NCI-H524 treated with DMSO at 0.1 percent for 48 hours (cell line): ENCODE data around the gene TMEM134.
"Not testable (repeated sequence)": the region's sequence is repeated elsewhere in the genome, so short reads cannot be mapped to it uniquely, and the experiment has no call there.

Experiments
- DNase-seq: peaks from one replicate; lab custom pipeline; 2025; lab: John Stamatoyannopoulos, UW

The TMEM134 gene

DNA sequence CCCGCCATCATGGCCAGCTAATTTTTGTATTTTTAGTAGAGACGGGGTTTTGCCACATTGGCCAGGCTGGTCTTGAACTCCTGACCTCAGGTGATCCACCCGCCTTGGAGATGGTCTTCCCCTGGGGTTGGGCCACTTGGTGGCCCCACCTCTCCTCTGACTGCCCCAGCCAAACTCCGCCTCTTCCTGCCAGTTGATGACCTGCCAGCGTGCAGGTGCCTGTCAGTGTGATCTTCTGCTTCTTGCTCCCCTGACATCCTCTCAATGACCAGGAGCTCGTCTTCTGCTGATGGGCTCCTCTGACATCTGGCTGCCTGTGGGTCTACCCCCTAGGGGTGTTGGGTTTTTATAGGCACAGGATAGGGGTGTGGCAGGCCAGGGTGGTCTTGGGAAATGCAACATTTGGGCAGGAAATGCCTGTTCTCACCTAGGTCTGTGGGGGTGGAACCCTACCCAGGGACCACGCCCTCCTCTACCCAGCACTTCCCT, 16.9 kb upstream of the TMEM134 start:
- not testable (repeated sequence) for DNase-seq

DNA sequence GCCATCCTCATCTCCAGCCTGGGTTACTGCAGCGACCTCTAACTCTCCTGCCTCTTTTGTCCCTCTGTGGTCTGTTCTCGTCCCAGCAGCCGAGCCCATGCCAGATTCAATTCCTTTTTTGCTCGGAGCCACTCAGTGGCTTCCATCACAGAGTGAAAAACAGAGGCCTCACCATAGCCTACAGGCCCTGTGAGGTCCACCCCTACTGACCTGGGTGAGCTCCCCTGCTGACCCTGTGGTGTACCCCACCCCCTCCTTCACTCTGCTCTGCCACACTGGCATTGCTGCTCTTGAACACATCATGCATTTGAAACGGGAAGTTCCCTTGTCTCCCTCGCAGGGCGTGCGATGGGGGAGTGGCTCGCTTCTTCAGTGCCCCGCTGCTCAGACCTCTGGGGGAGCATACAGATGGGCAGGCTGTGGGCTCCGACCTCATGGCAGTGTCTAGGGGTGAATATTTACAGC, 15.8 kb upstream of the TMEM134 start:
- DNase-seq = no peak

DNA sequence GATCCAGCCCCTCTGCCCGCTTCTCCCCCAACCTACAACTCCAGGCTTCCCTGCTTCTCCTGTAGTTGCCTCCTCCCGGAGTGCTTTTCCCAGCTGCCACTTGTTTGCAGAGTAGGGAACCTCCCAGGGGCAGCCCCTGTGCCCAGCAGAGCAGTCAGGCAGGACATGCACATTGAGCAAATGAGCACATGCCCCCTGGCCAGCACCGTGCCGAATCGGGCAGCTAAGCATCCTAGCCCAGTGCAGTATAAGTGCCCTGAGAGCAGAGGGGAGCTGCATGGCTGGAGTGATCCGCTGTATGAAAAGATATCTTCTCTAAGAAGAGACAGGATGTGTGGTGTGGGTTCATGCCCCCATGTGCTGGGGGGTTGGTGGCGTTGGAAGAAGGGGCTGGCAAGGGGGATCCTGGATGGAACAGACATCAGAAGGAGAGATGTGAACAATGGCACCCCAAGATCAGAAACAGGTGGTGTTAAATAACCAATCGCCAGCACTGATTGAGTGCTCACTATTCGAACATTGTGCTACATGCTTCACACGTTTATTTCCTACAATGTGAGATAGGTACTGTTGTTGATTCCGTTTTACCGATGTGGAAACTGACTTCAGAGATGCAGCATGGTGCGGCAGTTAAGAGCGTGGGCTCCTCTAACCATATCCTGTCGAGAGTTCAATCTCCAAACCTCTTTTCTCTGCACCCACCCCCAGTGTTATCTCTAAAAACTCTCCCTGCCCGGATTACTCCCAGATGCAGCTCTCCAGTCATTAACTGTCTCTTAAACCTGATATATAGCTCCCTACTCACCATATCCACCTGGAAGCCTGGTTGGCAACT, 15.0 kb upstream of the TMEM134 start:
- no peak for DNase-seq

DNA sequence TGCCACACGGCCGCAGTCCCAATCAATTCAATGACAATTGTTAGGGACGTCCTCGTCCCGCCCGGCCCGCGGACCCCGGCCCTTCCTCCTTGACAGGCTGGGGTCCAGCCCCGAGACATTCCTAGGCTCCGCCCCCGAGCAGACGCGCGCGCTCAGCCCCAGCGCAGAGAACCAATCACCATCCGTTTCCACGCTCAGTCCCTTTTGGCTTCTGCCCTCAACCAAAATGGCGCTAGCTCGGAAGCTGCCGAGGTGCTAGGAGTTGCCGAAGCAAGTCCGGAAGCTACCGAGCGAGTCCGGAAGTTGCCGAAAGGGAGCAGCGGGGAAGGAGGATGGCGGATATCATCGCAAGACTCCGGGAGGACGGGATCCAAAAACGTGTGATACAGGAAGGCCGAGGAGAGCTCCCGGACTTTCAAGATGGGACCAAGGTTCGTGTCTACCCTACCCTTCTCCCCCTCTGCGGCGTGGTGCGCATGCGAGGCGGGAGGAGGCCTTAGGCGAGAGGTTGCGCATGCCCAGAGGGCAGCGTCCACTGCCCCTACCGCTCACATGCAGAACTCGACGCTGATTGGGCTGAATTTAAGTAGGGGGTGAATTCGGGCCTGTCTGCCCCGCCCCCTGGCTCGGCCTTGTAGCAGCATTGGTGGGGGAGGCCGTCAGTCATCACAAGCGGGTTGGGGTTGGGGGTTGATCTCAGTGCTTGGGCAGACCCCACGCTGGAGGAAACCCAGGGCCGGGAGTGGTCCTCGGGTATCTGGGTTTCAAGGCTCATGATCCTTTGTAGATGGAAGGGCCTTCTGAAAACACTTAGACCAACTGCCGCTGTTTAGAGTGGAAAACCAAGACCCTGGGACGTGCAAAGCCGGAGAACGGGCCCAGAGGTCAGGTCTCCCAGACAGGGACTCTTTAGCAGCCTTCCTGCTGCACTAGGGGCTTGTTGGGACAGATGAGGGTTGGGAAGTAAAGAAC, 14.1 kb upstream of the TMEM134 start, which contains the start of gene AIP:
TSS of gene AIP (plus strand) at position 200 of the 972 bp plus-strand sequence. CDS start at position 333, 133 bp downstream.
- peak; percentile 72 for DNase-seq

DNA sequence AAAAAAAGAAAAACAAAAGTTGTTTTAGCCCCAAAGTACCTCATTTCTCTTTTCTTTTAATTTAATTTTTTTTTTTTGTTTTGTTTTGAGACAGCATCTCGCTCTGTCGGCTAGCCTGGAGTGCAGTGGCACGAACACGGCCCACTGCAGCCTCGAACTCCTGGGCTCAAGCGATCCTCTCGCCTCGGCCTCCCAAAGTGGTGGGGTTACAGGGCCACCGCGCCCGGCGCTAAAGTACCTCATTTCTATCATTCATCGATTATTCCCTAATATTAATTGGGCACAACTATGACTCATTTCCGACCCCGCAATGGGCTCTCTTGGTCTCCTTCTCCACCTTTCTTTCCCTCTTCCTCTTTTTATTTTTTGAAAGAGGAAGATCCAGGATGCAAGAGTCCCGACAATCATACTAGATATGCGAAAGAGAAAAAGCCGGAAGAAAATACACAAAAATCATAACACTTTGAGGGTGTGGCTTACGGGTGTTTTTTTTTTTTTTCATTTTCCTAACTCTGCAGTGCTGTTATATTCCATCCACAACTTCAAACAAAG, 13.3 kb upstream of the TMEM134 start:
- DNase-seq = no peak

DNA sequence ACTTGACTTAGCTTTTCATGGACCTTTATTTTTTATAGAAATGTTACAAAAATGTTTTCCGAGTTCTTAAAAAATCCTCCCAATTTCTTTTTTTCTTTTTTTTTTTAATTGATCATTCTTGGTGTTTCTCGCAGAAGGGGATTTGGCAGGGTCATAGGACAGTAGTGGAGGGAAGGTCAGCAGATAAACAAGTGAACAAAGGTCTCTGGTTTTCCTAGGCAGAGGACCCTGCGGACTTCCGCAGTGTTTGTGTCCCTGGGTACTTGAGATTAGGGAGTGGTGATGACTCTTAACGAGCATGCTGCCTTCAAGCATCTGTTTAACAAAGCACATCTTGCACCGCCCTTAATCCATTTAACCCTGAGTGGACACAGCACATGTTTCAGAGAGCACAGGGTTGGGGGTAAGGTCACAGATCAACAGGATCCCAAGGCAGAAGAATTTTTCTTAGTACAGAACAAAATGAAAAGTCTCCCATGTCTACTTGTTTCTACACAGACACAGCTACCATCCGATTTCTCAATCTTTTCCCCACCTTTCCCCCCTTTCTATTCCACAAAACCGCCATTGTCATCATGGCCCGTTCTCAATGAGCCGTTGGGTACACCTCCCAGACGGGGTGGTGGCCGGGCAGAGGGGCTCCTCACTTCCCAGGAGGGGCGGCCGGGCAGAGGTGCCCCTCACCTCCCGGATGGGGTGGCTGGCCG, 8.4 kb upstream of the TMEM134 start:
- DNase-seq = not testable (repeated sequence)

DNA sequence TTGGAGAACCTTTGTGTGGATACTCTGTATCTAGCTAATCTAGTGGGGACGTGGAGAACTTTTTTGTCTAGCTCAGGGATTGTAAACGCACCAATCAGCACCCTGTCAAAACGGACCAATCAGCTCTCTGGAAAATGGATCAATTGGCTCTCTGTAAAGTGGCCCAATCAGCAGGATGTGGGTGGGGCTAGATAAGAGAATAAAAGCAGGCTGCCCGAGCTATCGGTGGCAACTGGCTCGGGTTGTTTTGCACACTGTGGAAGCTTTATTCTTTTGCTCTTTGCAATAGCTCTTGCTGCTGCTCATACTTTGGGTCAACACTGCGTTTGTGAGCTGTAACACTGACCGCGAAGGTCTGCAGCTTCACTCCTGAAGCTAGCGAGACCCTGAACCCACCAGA, 7.6 kb upstream of the TMEM134 start:
- not testable (repeated sequence) for DNase-seq

DNA sequence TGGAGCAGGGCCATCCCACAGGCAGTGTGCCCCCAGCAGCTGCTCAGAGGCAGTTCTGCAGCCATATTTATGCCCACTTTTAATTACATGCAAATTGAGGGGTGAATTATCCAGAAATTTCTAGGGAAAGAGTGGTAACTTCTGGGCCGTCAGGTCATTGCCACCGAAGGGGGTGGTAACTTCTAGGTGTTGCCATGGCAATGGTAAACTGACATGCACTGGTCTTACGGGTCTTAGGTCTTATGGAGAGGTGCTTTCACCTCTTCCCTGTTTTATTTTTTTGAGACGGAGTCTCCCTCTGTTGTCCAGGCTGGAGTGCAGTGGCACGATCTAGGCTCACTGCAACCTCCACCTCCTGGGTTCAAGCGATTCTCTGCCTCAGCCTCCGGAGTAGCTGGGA, 3.8 kb upstream of the TMEM134 start:
- no peak for DNase-seq

DNA sequence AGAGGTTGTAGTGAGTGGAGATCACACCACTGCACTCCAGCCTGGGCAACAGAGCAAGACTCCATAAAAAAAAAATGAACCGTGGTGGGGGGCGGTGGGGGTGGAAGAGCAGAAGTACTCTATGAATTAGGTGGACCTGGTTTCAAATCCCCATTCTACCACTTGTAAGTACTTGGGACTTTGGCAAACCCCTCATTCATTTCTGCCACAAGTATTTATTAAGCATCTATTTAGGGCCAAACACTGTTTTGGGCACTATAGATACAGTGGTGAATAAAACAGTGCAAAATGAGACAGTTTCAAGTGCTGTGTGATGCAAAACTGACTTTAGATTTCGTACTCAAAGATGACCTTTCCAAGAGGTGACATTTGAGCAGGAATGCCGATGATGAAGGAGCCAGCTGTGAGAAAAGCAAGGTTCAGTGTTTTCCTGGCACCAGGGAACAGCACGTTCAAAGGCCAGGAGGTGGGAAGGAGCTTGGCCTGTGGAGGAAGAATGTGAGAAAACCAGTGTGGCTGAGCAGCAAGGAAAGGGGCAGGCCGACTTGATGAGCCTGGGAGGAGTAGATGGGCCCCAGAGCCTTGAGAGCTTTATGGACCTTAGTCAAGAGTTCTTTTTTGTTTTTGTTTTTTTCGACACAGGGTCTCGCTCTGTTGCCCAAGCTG, 1.4 kb upstream of the TMEM134 start:
- no peak for DNase-seq

DNA sequence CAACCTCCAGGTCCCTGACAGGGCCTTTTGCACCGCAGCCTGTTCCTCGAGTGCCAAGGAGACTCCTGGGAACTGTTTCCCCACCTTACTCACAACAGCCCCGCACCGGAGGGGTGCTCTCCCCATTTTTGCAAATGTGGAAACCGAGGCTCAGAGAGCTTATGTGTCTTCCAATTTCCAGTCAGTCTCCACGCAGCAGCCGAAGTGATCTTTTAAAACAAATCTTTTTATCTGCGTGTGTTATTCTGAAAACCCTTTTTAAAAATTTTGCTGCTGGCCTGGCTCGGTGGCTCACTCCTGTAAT, 409 bp upstream of the TMEM134 start:
- no peak for DNase-seq

DNA sequence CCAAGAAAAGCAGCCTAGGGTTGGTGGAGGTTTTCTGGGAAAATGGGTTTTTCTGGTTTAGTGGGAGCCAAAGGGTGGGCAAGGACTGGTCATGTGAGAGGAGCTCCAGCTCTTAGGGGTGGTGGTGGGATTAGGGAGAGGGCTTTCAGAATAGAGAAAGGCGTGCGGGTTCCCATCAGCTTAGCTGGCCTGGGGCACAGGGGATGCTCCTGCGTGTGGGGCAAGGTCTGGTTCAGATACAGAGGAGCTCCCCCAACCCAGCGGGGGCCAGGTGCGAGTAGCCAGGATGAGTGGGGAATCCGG, 644 bp downstream of the TMEM134 start:
- no peak for DNase-seq

DNA sequence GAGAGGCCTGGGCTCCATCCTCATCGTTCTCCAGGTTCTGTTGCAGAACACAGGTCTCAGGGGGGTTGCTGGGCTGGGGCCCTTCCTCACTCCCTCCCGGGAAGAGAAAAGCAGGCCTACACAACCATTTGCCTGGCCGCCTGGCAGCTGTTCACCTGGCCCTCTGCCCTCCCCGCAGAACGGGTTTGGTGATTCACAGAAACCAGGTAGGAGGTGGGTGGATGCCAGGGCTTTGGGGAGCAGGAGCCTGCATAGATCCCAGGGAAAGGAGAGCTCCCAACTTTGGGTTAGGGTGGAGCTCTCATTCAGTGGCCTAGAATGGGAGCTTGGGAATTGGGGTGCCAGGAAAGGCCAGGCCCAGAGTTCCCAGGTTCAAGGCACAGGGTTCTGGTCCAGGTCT, 995 bp downstream of the TMEM134 start:
- no peak for DNase-seq

DNA sequence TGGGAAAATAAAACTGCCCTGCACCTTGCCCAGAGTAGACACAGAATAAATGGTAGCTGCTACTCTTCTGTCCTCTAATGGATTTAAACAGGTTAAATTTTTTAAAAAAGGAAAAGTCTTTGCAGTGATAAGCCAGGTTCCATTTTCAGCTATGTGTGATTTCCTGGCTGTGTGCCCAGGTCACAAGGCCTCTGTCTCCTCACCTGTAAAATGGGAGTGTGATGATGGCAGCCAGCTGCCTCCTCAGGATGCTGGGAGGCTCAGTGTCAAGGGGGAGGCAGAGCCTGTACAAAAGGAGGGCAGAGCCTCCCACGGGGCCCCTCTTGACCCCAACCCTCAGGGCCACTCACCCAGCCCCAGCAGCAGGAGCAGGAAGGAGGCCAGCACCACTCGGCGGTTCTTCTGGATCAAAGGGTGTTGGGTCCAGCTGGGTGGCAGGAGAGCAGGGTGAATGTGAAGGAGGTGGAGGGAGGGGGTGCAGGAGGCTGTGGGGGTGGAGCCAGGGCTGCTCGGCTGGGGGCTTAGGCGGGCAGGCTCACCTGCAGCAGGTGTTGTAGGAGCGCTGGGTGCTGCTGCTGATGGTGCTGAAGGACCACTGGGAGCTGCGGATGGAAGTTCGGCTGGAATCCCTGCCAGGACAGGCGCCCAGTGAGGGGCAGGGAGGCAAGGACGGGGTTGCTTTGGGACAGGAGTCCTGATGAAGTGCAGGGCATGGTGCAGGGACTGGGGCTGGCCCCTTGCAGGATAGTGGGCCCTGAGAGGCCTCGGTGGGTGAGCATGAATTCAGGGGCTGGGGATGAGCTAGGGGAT, 1.9 kb downstream of the TMEM134 start:
- no peak for DNase-seq

DNA sequence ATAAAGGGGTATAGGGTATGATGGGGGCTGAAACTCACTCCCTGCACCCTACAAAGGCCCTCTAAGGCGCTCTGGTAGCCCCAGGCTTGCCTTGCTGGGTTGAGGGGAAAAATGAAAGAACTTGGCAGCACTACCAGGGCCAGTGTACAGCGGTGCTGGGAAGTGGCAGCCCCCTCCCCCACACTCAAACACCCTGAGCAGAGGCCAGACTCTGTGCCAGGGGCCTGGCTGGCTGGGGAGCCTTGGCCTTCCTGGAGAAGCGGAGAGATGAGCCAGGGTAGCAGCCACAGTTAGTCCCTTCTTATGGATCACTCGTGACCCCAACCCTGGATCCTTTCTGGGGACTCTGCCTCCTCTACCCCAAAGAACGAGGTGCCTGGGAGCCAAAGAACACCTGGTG, 2.7 kb downstream of the TMEM134 start:
- no peak for DNase-seq

DNA sequence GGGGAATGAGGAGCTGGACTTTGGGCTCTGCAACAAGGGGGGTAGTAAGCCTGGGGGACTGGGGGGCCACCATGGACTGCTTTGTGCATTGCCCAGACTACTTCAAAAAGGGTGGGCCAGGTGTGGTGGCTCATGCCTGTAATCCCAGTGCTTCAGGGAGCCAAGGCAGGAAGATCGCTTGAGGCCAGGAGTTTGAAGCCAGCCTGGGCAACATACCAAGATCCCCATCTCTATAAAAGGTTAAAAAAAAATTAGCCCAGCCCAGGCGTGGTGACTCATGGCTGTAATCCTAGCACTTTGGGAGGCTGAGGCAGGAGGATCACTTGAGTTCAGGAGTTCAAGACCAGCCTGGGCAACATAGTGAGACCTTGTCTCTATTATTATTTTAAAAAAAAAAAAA, 3.5 kb downstream of the TMEM134 start:
- DNase-seq = not testable (repeated sequence)

DNA sequence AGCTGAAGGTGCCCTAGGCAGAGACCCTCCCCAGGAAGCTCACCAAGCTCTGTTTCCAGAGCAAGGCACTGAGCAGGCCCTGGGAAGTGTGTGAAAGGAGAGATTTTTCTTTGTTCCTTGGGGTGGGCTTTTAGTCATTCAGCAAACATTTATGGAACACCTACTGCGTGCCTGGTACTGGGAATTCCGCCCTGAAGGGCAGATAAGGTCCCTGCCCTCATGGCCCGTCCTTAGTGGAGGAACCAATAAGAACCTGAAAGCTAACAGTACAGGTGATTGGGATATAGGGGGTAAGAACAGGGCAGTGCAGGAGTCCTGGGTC, 3.9 kb downstream of the TMEM134 start:
- no peak for DNase-seq

DNA sequence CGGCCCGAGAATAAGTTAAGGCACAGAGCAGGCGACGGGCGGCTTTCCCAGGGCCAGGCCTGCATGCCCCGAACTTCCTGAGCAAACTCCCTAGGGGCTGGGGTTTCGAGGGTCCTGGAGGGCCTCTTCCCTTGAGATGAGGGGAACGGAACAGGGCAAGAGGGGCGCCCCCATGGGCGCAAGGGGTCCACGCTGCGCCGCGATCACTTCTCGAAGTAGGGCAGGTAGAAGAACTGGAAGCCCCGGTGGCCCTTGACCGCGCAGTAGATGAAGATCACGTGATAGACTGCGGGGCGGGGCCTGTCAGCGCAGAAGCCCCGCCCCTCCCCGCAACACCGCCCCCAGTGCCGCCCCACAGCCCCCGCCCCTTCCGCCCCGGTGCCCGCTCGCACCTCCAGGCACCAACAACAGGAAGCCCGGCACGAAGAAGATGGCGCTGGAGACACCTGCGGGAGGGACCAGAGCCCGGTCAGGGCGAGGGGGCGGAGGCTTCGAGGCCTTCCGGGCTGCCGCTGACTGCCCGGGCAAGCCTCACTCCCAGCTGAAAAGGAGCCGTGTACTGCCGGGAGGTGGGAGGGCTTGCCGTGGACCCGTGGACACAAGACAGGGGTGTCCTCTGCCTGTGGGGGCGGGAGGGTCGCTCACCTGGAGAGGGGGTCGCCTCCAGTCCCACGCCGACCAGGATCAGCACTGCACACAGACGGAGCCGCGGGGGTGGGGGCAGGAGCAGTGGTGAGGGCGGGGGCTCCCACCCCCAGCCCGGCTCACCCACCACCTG, 4.5 kb downstream of the TMEM134 start:
- peak; percentile 46 for DNase-seq

DNA sequence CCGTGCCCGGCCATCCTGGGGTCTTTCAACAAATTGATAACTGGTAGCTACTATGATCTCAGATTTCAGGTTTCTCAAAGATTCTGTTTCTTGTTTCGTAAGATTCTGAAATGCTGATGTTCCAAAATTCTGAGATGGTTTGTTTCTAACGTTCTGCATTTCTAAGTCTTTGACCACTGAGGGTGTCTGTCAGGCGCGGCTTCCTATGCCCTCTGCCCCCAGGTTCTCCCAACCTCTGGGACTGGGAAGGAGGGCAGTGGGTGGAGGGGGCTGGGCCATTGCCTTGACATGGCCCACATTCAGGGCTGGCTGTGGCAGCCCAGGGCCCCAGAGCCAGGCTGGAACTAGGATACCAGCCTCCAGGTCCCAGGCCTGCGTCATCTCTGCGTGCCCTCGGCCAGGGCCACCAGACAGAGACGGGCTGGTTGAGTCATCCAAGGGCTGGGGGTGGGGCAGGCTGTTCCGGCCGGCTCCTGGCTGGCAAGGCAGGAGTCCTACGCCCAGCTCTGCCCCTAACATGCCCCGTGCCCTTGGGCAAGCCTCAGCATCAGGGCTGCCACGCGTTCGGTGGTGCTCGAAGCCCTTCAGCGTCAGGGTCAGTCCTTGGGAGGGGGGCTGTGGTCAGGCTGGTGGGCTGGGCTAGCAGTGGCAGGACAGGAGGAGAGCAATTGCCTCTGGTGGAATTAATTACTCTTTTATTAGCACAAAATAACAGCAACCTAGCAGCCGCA, 5.2 kb downstream of the TMEM134 start:
- DNase-seq = no peak

DNA sequence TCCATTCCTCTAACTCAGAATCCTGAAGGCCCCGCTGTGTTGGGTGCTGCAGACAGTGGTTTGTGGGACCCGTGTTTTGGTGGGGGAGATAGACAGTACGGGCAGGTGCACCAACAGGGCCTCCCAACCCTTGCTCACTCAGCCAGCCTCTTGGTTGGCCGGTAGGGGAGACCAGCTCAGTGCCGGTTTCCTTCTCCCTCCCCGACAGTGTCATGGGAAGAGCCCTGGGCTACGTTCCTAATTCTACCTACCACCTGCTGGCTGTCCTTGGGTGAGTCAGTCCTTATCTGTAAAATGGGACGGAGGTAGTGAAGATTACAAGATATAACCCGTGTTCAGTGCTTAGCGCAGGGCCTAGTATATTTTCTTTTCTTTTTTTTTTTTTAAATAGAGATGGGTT, 5.9 kb downstream of the TMEM134 start:
- DNase-seq = no peak
